ENCODE measurements around the gene HNRNPA2B1.

DNA sequence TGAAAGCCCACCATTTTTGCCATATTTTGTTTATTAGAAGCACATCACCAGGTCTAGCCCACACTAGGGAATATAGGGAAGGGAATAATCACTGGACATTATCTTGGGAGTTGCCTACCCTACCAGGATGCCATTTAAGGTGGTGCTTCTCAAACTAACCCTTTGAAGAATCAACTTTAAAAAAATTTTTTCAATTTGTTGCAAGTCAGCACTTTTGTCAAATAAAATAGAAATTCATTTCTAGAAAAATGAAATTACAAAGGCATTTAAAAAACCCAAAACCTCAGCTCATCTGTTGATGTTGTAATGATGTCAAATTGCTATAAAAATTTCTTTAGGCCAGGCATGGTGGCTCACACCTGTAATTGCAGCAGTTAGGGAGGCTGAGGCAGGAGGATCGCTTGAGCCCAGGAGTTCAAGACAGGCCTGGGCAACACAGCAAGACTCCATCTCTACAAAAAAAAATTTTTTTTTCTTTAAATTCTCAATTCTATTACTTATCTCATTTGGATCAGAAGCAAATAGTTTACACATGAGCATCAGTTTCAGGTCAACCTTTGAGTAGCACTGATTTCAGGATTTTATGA lies 51.1 kb downstream of the HNRNPA2B1 start:
- TF ChIP-seq CTCF (IDR thresholded peaks at IDR 0.05) (no peak), POLR2A (IDR thresholded peaks at IDR 0.05) (no peak)
